Measurements from ENCODE around the gene KRTAP10-11. TPM values are rescaled to one million over a fixed set of nuclear protein-coding genes. Genes with fewer than 3 reads are reported as not detected.

The KRTAP10-11 gene
- total RNA-seq, 1 experiment from 2014 or later, result not detected

DNA sequence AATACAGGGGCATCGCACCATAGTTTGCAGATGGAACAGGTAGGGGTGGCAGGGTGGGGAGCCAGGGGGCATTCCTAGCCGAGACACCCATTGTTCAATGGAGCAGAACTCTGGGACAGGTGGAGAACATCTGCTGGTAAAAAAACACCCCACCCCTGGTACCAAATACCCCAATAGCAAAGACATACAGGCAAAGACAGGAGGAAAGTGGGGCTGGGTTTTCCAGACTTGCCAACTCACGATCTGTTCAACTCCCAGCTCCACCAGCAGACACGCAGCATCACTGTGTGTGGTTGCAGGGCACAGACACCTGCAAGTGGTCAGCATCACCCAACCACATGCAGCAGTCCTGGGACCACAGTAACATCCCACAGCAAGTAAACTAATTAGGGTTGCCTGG, 34.7 kb upstream of the KRTAP10-11 start (continued):
- TF ChIP-seq, protein P1, sequence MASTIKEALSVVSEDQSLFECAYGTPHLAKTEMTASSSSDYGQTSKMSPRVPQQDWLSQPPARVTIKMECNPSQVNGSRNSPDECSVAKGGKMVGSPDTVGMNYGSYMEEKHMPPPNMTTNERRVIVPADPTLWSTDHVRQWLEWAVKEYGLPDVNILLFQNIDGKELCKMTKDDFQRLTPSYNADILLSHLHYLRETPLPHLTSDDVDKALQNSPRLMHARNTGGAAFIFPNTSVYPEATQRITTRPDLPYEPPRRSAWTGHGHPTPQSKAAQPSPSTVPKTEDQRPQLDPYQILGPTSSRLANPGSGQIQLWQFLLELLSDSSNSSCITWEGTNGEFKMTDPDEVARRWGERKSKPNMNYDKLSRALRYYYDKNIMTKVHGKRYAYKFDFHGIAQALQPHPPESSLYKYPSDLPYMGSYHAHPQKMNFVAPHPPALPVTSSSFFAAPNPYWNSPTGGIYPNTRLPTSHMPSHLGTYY (CRISPR knock-in tag; IDR thresholded peaks at IDR 0.05), result no peak
- TF ChIP-seq, protein P2, sequence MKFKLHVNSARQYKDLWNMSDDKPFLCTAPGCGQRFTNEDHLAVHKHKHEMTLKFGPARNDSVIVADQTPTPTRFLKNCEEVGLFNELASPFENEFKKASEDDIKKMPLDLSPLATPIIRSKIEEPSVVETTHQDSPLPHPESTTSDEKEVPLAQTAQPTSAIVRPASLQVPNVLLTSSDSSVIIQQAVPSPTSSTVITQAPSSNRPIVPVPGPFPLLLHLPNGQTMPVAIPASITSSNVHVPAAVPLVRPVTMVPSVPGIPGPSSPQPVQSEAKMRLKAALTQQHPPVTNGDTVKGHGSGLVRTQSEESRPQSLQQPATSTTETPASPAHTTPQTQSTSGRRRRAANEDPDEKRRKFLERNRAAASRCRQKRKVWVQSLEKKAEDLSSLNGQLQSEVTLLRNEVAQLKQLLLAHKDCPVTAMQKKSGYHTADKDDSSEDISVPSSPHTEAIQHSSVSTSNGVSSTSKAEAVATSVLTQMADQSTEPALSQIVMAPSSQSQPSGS (CRISPR knock-in tag; IDR thresholded peaks at IDR 0.05; ENCODE audit: borderline replicate concordance, low read depth), result no peak
- TF ChIP-seq, protein P3, sequence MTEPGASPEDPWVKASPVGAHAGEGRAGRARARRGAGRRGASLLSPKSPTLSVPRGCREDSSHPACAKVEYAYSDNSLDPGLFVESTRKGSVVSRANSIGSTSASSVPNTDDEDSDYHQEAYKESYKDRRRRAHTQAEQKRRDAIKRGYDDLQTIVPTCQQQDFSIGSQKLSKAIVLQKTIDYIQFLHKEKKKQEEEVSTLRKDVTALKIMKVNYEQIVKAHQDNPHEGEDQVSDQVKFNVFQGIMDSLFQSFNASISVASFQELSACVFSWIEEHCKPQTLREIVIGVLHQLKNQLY (CRISPR knock-in tag; IDR thresholded peaks at IDR 0.05), result no peak
- TF ChIP-seq, protein P4, sequence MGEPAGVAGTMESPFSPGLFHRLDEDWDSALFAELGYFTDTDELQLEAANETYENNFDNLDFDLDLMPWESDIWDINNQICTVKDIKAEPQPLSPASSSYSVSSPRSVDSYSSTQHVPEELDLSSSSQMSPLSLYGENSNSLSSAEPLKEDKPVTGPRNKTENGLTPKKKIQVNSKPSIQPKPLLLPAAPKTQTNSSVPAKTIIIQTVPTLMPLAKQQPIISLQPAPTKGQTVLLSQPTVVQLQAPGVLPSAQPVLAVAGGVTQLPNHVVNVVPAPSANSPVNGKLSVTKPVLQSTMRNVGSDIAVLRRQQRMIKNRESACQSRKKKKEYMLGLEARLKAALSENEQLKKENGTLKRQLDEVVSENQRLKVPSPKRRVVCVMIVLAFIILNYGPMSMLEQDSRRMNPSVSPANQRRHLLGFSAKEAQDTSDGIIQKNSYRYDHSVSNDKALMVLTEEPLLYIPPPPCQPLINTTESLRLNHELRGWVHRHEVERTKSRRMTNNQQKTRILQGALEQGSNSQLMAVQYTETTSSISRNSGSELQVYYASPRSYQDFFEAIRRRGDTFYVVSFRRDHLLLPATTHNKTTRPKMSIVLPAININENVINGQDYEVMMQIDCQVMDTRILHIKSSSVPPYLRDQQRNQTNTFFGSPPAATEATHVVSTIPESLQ (CRISPR knock-in tag; IDR thresholded peaks at IDR 0.05), result no peak
- no peak for TF ChIP-seq TP53 (CRISPR knock-in tag; IDR thresholded peaks at IDR 0.05)
- TF ChIP-seq ZNF121 (CRISPR knock-in tag; IDR thresholded peaks at IDR 0.05), result no peak

DNA sequence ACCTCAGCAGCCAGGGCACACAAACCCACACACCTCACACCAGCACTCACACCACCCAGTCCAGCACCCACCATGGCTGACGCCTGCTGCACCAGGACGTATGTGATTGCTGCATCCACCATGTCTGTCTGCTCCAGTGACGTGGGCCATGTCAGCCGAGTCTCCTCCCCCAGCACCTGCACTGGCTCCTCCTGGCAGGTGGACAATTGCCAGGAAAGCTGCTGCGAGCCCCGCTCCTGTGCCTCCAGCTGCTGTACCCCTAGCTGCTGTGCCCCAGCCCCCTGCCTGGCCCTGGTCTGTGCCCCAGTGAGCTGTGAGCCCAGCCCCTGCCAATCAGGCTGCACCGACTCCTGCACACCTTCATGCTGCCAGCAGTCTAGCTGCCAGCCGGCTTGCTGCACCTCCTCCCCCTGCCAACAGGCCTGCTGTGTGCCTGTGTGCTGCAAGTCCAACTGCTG, 34.2 kb upstream of the KRTAP10-11 start, which contains the start of gene KRTAP10-8:
Gene KRTAP10-8, plus strand, starts transcription at position 51 of the 458 bp plus-strand sequence. Its CDS starts 22 bp downstream, at position 73.
- Mint-ChIP-seq H3K9me3 (peaks cover 31% of the 10 kb centered on the region), H3K27ac (no peak within 1 kb of the TSS), H3K4me3 (no peak within 1 kb of the TSS), H3K4me1 (peaks cover 19% of the 10 kb centered on the region), H3K36me3 (peaks cover 33% of the 10 kb centered on the region), H3K27me3 (ENCODE audit: low read depth) (peaks cover 4% of the 10 kb centered on the region)
- DNase-seq (ENCODE audit: low spot score) (no peak), ATAC-seq (no peak)
- TF ChIP-seq, protein P5, sequence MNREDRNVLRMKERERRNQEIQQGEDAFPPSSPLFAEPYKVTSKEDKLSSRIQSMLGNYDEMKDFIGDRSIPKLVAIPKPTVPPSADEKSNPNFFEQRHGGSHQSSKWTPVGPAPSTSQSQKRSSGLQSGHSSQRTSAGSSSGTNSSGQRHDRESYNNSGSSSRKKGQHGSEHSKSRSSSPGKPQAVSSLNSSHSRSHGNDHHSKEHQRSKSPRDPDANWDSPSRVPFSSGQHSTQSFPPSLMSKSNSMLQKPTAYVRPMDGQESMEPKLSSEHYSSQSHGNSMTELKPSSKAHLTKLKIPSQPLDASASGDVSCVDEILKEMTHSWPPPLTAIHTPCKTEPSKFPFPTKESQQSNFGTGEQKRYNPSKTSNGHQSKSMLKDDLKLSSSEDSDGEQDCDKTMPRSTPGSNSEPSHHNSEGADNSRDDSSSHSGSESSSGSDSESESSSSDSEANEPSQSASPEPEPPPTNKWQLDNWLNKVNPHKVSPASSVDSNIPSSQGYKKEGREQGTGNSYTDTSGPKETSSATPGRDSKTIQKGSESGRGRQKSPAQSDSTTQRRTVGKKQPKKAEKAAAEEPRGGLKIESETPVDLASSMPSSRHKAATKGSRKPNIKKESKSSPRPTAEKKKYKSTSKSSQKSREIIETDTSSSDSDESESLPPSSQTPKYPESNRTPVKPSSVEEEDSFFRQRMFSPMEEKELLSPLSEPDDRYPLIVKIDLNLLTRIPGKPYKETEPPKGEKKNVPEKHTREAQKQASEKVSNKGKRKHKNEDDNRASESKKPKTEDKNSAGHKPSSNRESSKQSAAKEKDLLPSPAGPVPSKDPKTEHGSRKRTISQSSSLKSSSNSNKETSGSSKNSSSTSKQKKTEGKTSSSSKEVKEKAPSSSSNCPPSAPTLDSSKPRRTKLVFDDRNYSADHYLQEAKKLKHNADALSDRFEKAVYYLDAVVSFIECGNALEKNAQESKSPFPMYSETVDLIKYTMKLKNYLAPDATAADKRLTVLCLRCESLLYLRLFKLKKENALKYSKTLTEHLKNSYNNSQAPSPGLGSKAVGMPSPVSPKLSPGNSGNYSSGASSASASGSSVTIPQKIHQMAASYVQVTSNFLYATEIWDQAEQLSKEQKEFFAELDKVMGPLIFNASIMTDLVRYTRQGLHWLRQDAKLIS (CRISPR knock-in tag; IDR thresholded peaks at IDR 0.05; ENCODE audit: borderline replicate concordance), result no peak
- TF ChIP-seq RELA (CRISPR knock-in tag; IDR thresholded peaks at IDR 0.05; ENCODE audit: borderline replicate concordance), result 0 out of 2 replicates have a peak, but pooled peaks have one; percentile 54
- POLR2A ChIA-PET, result no interaction called here
- CTCF ChIA-PET, result no interaction called here

DNA sequence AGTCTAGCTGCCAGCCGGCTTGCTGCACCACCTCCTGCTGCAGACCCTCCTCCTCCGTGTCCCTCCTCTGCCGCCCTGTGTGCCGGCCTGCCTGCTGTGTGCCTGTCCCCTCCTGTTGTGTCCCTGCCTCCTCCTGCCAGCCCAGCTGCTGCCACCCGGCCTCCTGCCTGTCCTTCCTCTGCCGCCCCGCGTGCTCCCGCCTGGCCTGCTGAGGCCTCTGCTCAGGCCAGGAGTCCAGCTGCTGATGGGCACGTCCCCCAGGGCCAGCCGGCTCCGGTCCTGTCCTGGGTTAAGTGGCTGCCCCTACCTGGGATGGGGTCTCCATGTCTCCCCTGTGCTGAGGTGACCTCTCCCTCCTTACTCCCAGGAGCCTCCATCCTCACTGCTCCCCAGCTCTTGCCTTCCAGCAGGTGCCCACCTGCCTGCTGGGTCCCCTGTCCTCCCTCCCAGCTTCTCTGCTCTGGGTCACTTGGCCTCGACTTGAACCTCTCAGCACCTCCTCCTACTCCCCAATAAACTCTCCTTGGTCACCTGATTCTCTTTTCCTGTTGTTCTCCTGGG, 33.5 kb upstream of the KRTAP10-11 start:
- H3K4me1 Mint-ChIP-seq, result peaks cover 23% of the 10 kb centered on the region

More for the DNA sequence above, 33.5 kb upstream of the KRTAP10-11 start:
- H3K27me3 Mint-ChIP-seq (ENCODE audit: low read depth), result peaks cover 4% of the 10 kb centered on the region
- no peak for DNase-seq (ENCODE audit: low spot score)
- peak overlapping the region; percentile 72 for H3K27ac Mint-ChIP-seq
- POLR2A ChIA-PET, result no interaction called here
- TF ChIP-seq ESRRA (CRISPR knock-in tag; IDR thresholded peaks at IDR 0.05; ENCODE audit: borderline replicate concordance) (no peak), RELA (CRISPR knock-in tag; IDR thresholded peaks at IDR 0.05; ENCODE audit: borderline replicate concordance) (0 out of 2 replicates have a peak, but pooled peaks have one; percentile 5), ZNF396 (CRISPR knock-in tag; IDR thresholded peaks at IDR 0.05; ENCODE audit: borderline replicate concordance) (no peak)
- TF ChIP-seq, protein P6, sequence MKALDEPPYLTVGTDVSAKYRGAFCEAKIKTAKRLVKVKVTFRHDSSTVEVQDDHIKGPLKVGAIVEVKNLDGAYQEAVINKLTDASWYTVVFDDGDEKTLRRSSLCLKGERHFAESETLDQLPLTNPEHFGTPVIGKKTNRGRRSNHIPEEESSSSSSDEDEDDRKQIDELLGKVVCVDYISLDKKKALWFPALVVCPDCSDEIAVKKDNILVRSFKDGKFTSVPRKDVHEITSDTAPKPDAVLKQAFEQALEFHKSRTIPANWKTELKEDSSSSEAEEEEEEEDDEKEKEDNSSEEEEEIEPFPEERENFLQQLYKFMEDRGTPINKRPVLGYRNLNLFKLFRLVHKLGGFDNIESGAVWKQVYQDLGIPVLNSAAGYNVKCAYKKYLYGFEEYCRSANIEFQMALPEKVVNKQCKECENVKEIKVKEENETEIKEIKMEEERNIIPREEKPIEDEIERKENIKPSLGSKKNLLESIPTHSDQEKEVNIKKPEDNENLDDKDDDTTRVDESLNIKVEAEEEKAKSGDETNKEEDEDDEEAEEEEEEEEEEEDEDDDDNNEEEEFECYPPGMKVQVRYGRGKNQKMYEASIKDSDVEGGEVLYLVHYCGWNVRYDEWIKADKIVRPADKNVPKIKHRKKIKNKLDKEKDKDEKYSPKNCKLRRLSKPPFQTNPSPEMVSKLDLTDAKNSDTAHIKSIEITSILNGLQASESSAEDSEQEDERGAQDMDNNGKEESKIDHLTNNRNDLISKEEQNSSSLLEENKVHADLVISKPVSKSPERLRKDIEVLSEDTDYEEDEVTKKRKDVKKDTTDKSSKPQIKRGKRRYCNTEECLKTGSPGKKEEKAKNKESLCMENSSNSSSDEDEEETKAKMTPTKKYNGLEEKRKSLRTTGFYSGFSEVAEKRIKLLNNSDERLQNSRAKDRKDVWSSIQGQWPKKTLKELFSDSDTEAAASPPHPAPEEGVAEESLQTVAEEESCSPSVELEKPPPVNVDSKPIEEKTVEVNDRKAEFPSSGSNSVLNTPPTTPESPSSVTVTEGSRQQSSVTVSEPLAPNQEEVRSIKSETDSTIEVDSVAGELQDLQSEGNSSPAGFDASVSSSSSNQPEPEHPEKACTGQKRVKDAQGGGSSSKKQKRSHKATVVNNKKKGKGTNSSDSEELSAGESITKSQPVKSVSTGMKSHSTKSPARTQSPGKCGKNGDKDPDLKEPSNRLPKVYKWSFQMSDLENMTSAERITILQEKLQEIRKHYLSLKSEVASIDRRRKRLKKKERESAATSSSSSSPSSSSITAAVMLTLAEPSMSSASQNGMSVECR (CRISPR knock-in tag; IDR thresholded peaks at IDR 0.05; ENCODE audit: borderline replicate concordance), result no peak
- TF ChIP-seq, protein P2 (CRISPR knock-in tag; IDR thresholded peaks at IDR 0.05; ENCODE audit: borderline replicate concordance, low read depth), result no peak
- no peak for ATAC-seq
- H3K4me3 Mint-ChIP-seq, result no peak overlapping the region
- peaks cover 31% of the 10 kb centered on the region for H3K9me3 Mint-ChIP-seq
- peaks cover 33% of the 10 kb centered on the region for H3K36me3 Mint-ChIP-seq
- CTCF ChIA-PET, result no interaction called here
